GM19395 (cell line): ENCODE data around the gene TSGA10.
A peak's percentile ranks its signal among the peaks of the same experiment; 100 is the strongest.
"Not testable (repeated sequence)": the region's sequence is repeated elsewhere in the genome, so short reads cannot be mapped to it uniquely, and the experiment has no call there.

Source experiments
- ATAC-seq: cut with Tn5 transposase; IDR thresholded peaks from one replicate; pipeline ENCODE4 v1.9.1; 2021; ENCODE audit warnings: mild to moderate bottlenecking, moderate library complexity; ENCODE audit not compliant: unreplicated experiment

Gene TSGA10

GRCh38 chr2:99081891-99082290 lies 72.9 kb downstream of the TSGA10 start:
- ATAC-seq, result no peak

DNA sequence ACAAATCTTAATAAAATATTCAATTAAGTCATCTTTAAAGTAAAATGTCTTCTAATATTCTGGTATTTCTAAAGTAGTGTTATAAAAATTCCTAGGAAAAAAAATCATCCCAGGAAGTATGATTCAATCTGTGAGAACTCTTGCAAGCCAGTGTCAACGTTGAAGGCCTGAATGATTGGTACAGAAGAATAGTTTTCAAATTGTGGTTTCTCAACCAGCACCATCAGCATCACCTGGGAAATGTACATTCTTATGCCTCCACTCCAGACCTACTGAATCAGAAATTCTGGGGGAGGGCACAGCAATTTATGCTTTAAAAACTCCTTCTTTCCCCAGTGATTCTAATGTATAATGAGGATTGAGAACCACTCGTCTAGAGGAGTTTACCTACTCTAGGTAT lies 75.5 kb downstream of the TSGA10 start:
- no peak for ATAC-seq

DNA sequence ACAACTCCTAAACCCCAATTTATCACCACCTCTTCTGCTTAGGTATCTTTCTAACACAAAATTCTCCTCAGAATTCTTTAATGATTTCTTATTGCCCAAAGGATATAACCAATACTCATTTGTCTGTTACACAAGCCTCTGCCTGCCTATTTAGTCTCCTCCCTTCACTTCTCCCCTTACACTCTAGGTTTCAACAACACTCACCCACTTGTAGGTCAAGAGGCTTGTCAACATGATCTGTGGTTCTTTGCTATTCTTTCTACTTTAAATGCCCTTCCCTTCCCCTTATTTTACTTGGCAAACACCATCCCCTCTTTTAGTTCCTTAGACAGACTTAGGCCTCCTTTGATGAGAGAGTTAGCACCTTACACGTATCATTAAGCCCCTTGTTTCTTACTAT lies 82.2 kb downstream of the TSGA10 start:
- no peak for ATAC-seq

- no peak for ATAC-seq
These were observed 86.7 kb downstream of the TSGA10 start for GRCh38 chr2:99067871-99068625.

DNA sequence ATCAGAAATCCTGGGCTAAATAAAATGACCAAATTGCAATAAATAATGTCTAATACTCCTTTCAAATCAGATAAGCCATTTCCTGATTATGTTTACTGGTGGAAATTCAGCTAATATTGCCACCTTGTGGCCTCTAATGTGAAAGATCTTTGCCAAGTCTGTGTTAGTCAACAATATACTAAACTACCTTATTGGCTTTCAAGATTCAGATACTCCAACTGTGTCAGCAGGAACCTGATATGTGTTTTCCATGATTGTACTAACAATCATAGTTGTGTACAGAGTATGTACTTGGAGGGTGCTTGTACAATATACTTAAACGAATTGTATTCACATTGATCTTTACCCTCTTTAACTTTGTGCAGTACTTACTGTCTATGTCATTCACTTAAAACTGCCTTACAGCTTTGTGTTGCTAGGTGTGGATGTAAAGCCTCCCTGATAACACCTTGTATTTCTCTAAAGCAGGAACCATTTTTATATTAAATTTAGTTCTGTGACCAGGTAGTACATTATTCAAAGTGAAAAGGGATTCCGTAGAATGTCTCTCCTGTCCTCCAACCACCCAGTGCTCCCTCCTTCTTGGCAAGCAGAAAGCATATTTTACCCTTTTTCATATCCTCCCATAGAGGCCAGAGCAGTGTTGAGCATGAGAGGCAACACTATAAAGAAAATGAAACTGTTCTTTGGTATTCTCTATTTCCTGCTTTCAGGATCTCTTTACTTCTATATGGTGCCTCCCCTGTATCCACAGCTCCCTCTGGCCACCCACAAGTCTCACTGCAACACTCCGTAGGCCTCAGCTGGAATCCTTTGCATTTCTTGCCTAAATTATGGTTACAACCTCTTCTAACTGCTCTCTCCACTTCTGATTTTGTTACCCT lies 88.4 kb downstream of the TSGA10 start:
- peak; percentile 99 for ATAC-seq

GRCh38 chr2:99049187-99049586 lies 105.6 kb downstream of the TSGA10 start:
- not testable (repeated sequence) for ATAC-seq

DNA sequence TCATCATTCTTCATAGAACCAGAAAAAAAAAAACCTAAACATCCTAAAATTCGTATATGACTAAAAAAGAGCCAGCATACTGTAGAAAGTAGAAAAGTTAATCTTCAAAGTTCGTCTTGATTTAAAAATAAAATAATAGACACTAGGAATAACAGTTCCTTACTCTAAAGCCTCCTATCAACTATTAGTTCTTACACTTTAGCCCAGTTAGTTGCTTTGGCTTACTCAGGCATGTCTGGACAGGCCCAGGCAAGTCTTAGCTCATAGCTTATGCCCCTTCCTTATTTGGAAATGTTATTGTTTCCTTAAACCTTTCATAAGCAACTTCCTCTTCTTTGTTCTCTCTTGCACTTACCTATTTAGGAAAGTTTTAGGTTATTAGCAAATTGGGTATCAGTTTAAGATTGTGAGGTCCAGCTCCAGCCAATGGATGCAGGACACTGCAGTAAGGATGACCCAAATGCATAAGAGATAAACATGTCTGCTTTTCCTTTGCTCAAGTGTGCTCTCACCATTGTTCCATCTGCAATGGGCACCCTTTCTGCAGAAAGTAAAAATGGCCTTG lies 113.9 kb downstream of the TSGA10 start:
- not testable (repeated sequence) for ATAC-seq

DNA sequence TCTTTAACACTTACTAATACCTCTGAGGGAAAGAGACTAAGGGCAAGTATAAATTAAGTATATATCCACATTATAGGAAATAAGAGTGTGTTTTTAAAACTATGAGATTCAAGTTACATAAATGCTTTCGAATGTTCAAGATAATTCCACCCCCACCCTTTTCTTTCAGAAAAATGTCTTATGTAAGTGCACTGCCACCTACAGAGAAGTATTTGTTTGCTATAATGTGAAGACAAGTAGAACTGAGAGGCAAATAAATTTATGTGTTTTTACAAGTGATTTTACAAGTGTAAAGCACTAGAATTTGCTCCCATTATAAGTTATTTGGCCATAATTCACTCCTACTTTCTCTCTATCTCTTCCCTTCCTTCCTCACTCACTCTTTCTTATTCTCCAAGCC lies 118.8 kb downstream of the TSGA10 start:
- ATAC-seq, result no peak

- ATAC-seq, result no peak
These were observed 122.0 kb downstream of the TSGA10 start for GRCh38 chr2:99032786-99033185.

- no peak for ATAC-seq
These were observed 122.7 kb downstream of the TSGA10 start for GRCh38 chr2:99032001-99032400.

DNA sequence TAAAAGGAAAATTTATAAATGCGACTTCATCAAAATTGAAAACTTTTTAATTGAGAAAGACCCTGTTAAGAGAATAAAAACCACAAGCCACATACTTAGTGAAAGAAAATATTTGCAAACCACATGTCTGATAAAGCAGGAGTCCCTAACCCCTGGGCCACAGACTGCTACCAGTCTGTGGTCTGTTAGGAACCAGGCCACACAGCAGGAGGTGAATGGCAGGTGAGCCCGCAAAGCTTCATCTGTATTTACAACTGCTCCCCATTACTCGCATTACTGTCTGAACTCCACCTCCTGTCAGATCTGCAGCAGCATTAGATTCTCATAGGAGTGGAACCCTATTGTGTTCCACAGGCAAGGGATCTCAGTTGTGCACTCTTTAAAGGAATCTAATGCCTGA lies 123.3 kb downstream of the TSGA10 start:
- ATAC-seq, result no peak

- ATAC-seq, result no peak
These were observed 126.2 kb downstream of the TSGA10 start for GRCh38 chr2:99028558-99028957.

- no peak for ATAC-seq
These were observed 126.9 kb downstream of the TSGA10 start for GRCh38 chr2:99027856-99028255.

GRCh38 chr2:99000708-99001107 lies 154.0 kb downstream of the TSGA10 start:
- ATAC-seq, result no peak

GRCh38 chr2:98988695-98989094 lies 166.0 kb downstream of the TSGA10 start:
- not testable (repeated sequence) for ATAC-seq

DNA sequence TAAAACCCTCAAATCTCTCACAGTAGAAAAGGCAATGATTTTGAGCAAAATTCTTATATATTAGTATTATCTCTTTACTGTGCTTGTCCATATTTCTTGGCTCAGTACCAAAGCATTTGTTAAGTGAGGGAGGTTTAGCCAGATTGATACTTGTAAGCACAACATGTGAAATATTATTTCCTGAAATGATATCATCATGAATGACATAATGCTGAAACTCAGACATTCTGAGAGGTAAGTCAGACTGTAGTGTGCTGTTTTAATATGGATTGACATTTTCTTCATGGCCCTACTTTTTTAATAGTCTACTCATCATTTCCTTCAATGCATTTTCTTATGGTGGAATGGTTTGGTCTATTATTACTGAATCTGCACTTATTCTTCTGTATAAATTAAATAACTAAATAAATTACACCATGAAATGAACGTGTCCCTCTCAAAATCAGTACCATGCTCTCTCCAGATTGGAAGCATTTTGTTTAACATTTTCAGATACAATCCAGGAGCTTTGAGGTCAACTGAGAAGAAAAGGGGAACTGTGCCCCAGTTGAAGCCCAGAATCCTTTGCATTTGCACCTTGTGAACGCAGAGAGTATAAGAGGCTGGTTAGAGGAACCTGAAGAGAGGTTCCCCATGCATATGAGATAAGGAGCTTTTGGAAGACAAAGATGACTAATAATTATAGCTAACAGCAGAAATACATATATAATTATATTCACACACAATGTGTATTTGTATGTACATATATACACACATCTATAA lies 168.7 kb downstream of the TSGA10 start:
- no peak for ATAC-seq

DNA sequence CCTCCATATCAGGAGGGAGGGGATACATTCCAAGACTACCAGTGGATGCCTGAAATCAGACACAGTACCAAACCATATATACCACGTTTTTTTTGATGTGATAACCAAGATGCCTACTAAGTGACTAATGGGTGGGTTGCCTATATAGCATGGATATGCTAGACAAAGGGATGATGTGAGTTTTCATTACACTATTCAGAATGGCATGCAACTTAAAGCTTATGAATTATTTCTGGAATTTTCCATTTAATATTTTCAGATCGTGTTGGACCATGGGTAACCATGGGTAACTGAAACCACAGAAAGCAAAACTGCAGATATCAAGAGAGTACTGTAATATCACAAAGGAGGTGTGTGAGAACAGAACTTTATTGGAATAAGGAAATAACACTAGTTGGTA lies 179.1 kb downstream of the TSGA10 start:
- ATAC-seq, result no peak

DNA sequence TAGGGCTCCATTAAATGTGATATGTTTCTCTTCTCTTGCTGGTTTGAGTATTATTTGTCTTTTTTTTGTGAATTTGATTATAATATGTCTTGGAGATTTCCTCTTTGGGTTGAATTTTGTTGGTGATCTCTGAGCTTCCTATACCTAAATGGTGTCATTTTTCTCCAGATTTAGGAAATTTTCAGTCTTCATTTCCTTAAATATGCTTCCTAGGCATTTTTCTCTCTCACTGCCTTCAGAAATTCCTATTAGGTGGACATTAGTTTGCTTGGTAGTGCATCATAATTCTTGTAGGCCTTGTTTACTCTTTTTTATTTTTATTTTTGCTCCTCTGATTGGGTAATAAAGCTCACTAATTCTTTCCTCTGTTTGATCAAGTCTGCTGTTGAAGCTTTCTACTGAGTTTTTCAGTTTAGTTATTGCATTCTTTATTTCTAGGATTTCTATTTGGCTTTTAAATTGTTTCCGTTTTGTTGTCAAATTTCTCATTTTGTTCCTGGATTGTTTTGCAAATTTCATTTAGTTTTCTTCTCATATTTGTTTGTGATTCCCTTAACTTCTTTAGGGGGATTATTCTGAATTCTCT lies 182.1 kb downstream of the TSGA10 start:
- ATAC-seq, result no peak

GRCh38 chr2:98959810-98960507 lies 194.8 kb downstream of the TSGA10 start:
- ATAC-seq, result no peak

- no peak for ATAC-seq
These were observed 201.8 kb downstream of the TSGA10 start for GRCh38 chr2:98952966-98953365.
